Lower lobe of right lung (tissue), 2 donors: Measurements from ENCODE around the gene TPRN. TPM values are rescaled to one million over a fixed set of nuclear protein-coding genes. Genes with fewer than 3 reads are reported as not detected.

ENCODE experiments used
- ATAC-seq, 2 donors: fragments of 200-7000 bp; cut with Tn5 transposase; one replicate each; pipeline ENCODE4 v1.9.1; 2020 to 2022; ENCODE audit warnings: mild to moderate bottlenecking in 2 of 2, moderate library complexity in 2 of 2
- DNase-seq: peaks from one replicate; pipeline ENCODE4 v3.0.0-alpha.2; 2020
- H3K27ac ChIP-seq: fragments of 200-600 bp; one replicate; pipeline ENCODE4 v1.8.0; 2022
- H3K27me3 ChIP-seq: fragments of 200-600 bp; one replicate; pipeline ENCODE4 v1.8.0; 2022; ENCODE audit warnings: low read depth
- H3K36me3 ChIP-seq: fragments of 200-600 bp; one replicate; pipeline ENCODE4 v1.8.0; 2022; ENCODE audit warnings: mild to moderate bottlenecking
- H3K4me1 ChIP-seq: fragments of 200-600 bp; one replicate; pipeline ENCODE4 v1.8.0; 2022
- H3K4me3 ChIP-seq: fragments of 200-600 bp; one replicate; pipeline ENCODE4 v1.8.0; 2022; ENCODE audit warnings: mild to moderate bottlenecking
- H3K9me3 ChIP-seq: fragments of 200-600 bp; one replicate; pipeline ENCODE4 v1.8.0; 2022
- intact Hi-C: fragments of 100-400 bp; cut with DNase I; formaldehyde crosslinking; loops from one replicate; pipeline ENCODE4 v1.11.0; 2022
- total RNA-seq: library from RNA; stranded (reverse); fragmentation: NEBNext Ultra II Directional; extraction: Animal tissue kit (Norgen Biotek cat#: 25700); gene quantifications from one replicate; pipeline ENCODE4 v1.2.1, GENCODE V29; 2021
- TF ChIP-seq, protein P1 (sequence below): fragments of 200-600 bp; IDR thresholded peaks from one replicate; pipeline ENCODE4 v1.8.0; 2022; ENCODE audit warnings: antibody characterized with exemption, mild to moderate bottlenecking
- donor health status: DM: no; HTN: yes; CAD: no; lungs with severe emphysema.

The TPRN gene
- total RNA-seq, 1 donor from 2014 or later, result 17.8 TPM

DNA sequence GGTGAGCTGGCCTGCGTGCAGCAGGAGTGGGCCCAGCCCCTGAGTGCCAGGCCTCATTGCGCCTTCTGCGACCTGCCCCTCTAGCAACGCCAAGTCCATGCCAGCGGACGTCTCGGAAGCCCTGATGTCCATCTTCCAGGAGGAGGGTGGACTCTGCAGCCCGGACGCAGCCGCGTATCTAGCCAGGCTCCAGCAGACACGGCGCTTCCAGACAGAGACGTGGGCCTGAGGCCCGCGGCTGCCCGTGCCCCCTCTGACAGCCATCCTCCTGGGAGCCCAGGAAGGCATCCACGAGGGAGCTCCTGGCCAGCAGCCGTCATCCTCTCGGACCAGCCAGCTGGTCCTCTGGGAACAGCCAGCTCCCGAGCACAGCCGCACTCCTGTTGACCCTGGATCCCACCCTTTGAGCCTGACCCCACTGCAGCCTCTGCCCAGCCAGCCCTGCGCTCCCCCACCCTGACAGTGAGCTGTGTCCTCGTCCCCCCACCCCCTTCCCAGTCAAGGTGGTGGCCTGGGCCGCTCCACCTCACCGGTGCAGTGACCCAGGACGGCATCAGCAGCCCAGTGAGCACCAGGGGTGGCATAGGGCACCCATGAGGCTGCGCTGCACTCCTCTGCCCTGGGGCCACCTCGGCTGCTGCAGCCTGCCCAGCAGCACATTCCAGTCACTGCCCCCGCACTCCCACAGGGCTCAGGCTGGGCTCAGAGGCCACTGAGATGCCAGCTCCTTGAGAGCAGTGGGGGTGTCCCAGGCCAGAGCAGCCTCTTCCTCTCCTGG is 15.8 kb upstream of the TPRN start:
- TF ChIP-seq, protein P1, sequence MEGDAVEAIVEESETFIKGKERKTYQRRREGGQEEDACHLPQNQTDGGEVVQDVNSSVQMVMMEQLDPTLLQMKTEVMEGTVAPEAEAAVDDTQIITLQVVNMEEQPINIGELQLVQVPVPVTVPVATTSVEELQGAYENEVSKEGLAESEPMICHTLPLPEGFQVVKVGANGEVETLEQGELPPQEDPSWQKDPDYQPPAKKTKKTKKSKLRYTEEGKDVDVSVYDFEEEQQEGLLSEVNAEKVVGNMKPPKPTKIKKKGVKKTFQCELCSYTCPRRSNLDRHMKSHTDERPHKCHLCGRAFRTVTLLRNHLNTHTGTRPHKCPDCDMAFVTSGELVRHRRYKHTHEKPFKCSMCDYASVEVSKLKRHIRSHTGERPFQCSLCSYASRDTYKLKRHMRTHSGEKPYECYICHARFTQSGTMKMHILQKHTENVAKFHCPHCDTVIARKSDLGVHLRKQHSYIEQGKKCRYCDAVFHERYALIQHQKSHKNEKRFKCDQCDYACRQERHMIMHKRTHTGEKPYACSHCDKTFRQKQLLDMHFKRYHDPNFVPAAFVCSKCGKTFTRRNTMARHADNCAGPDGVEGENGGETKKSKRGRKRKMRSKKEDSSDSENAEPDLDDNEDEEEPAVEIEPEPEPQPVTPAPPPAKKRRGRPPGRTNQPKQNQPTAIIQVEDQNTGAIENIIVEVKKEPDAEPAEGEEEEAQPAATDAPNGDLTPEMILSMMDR, result no peak
- H3K4me3 ChIP-seq, result no peak overlapping the region
- no peaks in the 10 kb centered on the region for H3K9me3 ChIP-seq
- peaks cover 16% of the 10 kb centered on the region for H3K36me3 ChIP-seq
- ATAC-seq, result no peak
- intact Hi-C loops, result no loop called here
- DNase-seq, result no peak
- no peaks in the 10 kb centered on the region for H3K27me3 ChIP-seq
- no peak overlapping the region for H3K27ac ChIP-seq
- peaks cover 25% of the 10 kb centered on the region for H3K4me1 ChIP-seq

GRCh38 chr9:137215196-137215986 is 14.8 kb upstream of the TPRN start:
- peaks cover 25% of the 10 kb centered on the region for H3K4me1 ChIP-seq
- no peak overlapping the region for H3K4me3 ChIP-seq
- DNase-seq, result no peak
- H3K27ac ChIP-seq, result no peak overlapping the region
- no peaks in the 10 kb centered on the region for H3K9me3 ChIP-seq
- no peak for ATAC-seq
- intact Hi-C loops, result no loop called here
- peaks cover 16% of the 10 kb centered on the region for H3K36me3 ChIP-seq
- TF ChIP-seq, protein P1, result no peak
- H3K27me3 ChIP-seq, result no peaks in the 10 kb centered on the region

- Histone ChIP-seq H3K36me3 (peaks cover 18% of the 10 kb centered on the region), H3K27me3 (no peaks in the 10 kb centered on the region), H3K4me1 (peaks cover 25% of the 10 kb centered on the region), H3K27ac (no peak overlapping the region), H3K9me3 (no peaks in the 10 kb centered on the region), H3K4me3 (no peak overlapping the region)
- no peak for ATAC-seq
- no peak for DNase-seq
- TF ChIP-seq, protein P1, result no peak
- intact Hi-C loops, result no loop called here
Measured at GRCh38 chr9:137214620-137215019, 14.1 kb upstream of the TPRN start.

GRCh38 chr9:137213160-137214060 is 12.9 kb upstream of the TPRN start:
- peaks cover 16% of the 10 kb centered on the region for H3K4me1 ChIP-seq
- DNase-seq (no peak), ATAC-seq (no peak)
- no peaks in the 10 kb centered on the region for H3K27me3 ChIP-seq
- TF ChIP-seq, protein P1, result no peak
- no peak overlapping the region for H3K27ac ChIP-seq
- no peak overlapping the region for H3K4me3 ChIP-seq
- H3K9me3 ChIP-seq, result no peaks in the 10 kb centered on the region
- intact Hi-C loops, result no loop called here
- H3K36me3 ChIP-seq, result peaks cover 24% of the 10 kb centered on the region

GRCh38 chr9:137212520-137212919 is 12.0 kb upstream of the TPRN start:
- TF ChIP-seq, protein P1, result no peak
- ATAC-seq (no peak), DNase-seq (no peak)
- Histone ChIP-seq H3K27me3 (no peaks in the 10 kb centered on the region), H3K4me3 (no peak overlapping the region), H3K27ac (no peak overlapping the region), H3K36me3 (peaks cover 24% of the 10 kb centered on the region), H3K4me1 (peaks cover 7% of the 10 kb centered on the region), H3K9me3 (no peaks in the 10 kb centered on the region)
- intact Hi-C loops, result no loop called here
